ENCODE measurements around the gene SHB.

GRCh38 chr9:38107811-38108304, 38.8 kb upstream of the SHB start:
- TF ChIP-seq POLR2AphosphoS5 (IDR thresholded peaks at IDR 0.05; ENCODE audit: low read depth, low read length), result no peak
- TF ChIP-seq REST (IDR thresholded peaks at IDR 0.05; ENCODE audit: insufficient read depth in 1 of 2, low read depth in 2 of 2, low read length in 2 of 2), result no peak
- no peak for TF ChIP-seq TAF1 (IDR thresholded peaks at IDR 0.05; ENCODE audit: borderline replicate concordance, insufficient read depth, low read length)
